HepG2 (cell line): ENCODE data around the gene ZBTB20. TPM values are rescaled to one million over a fixed set of nuclear protein-coding genes. Genes with fewer than 3 reads are reported as not detected.
A peak's percentile ranks its signal among the peaks of the same experiment; 100 is the strongest.

ENCODE experiments used
- ATAC-seq: fragments of 200-7000 bp; cut with Tn5 transposase; 3 replicates; pipeline ENCODE4 v1.9.1; 2020; ENCODE audit warnings: mild to moderate bottlenecking, moderate library complexity
- BruUV-seq: library from RNA; stranded (reverse); fragments of 400-500 nt; replicated peaks from 2 replicates; lab custom pipeline; 2021; lab: Mats Ljungman, UMichigan
- CTCF ChIA-PET: fragments of 300-600 bp; formaldehyde crosslinking; extraction: SDS; loops from one replicate; lab custom pipeline; 2021; ENCODE audit warnings: low total read pairs, inconsistent platforms, low intra/inter-chr PET ratio; lab: Yijun Ruan, JAX
- POLR2A ChIA-PET: fragments of 350-600 bp; sonication (Branson Sonifier 250); formaldehyde crosslinking; loops from one replicate; lab custom pipeline; 2020; ENCODE audit warnings: antibody characterized with exemption, inconsistent platforms; lab: Yijun Ruan, JAX
- DNase-seq: peaks from one replicate; pipeline ENCODE4 v3.0.0-alpha.2; 2015; ENCODE audit warnings: low spot score
- FAIRE-seq: peaks from 3 replicates; lab custom pipeline; 2011; peaks lifted over from hg19 to GRCh38; lab: Jason Lieb, UNC
- H2AFZ ChIP-seq: one replicate; pipeline ENCODE4 v1.6.1; 2011; ENCODE audit warnings: low read length, inconsistent platforms
- H3K27ac ChIP-seq: fragments of 300-600 bp; 3 replicates; pipeline ENCODE4 v1.8.0; 2011; ENCODE audit warnings: mixed run types, mild to moderate bottlenecking, mixed read lengths, low read length, inconsistent platforms; ENCODE audit not compliant: insufficient read depth; ENCODE audit errors: extremely low read length
- H3K27me3 ChIP-seq, 2 experiments: fragments of 200-600 bp in 1 of 2; 2 replicates in 1 of 2; 3 replicates in 1 of 2; pipeline versions ENCODE4 v1.6.0 to v1.8.0; 2011; ENCODE audit warnings: low read length in 2 of 2, mild to moderate bottlenecking in 2 of 2, moderate library complexity in 2 of 2, inconsistent platforms in 1 of 2; ENCODE audit not compliant: insufficient read depth in 2 of 2, control insufficient read depth in 1 of 2
- H3K36me3 ChIP-seq, 2 experiments: fragments of 200-600 bp in 1 of 2; replicated peaks in 1 of 2; 2 replicates in 1 of 2; 3 replicates in 1 of 2; pipeline versions ENCODE4 v1.5.1 to v1.8.0; 2011; ENCODE audit warnings: low read length in 2 of 2, inconsistent platforms in 1 of 2; ENCODE audit not compliant: insufficient read depth in 2 of 2, control insufficient read depth in 1 of 2
- H3K4me1 ChIP-seq: 2 replicates; pipeline ENCODE4 v1.5.1; 2012; ENCODE audit warnings: low read length, inconsistent platforms; ENCODE audit not compliant: insufficient read depth
- H3K4me2 ChIP-seq: 2 replicates; pipeline ENCODE4 v1.6.0; 2011; ENCODE audit warnings: low read depth, low read length, inconsistent platforms
- H3K4me3 ChIP-seq, 3 experiments: fragments of 200-600 bp in 1 of 3; sonication (generic), shearing (Covaris generic) in 1 of 3; replicated peaks in 1 of 3; 2 replicates each; pipeline ENCODE4 v1.5.1; 2011 to 2016; ENCODE audit warnings: low read length in 3 of 3, inconsistent platforms in 2 of 3, low read depth in 2 of 3, mild to moderate bottlenecking in 2 of 3, control low read depth in 1 of 3, mixed read lengths in 1 of 3; ENCODE audit not compliant: insufficient read depth in 1 of 3
- H3K79me2 ChIP-seq: one replicate; pipeline ENCODE4 v1.6.1; 2011; ENCODE audit warnings: low read length, inconsistent platforms; ENCODE audit not compliant: insufficient read depth
- H3K9ac ChIP-seq: 2 replicates; pipeline ENCODE4 v1.6.0; 2011; ENCODE audit warnings: mild to moderate bottlenecking, low read depth, low read length, inconsistent platforms; ENCODE audit not compliant: insufficient read depth
- H3K9me3 ChIP-seq: 2 replicates; pipeline ENCODE4 v1.5.1; 2012; ENCODE audit warnings: mild to moderate bottlenecking, low read length
- H4K20me1 ChIP-seq: 2 replicates; pipeline ENCODE4 v1.6.0; 2011; ENCODE audit warnings: inconsistent platforms, mild to moderate bottlenecking, low read length, moderate library complexity; ENCODE audit not compliant: insufficient read depth
- HNF4G ChIP-seq, 2 experiments: sonication (generic) in 1 of 2; formaldehyde crosslinking in 1 of 2; IDR thresholded peaks; 2 replicates each; pipeline versions ENCODE4 v1.4.0 to v1.6.1; 2011 to 2020; ENCODE audit warnings: borderline replicate concordance in 2 of 2, low read depth in 2 of 2, mild to moderate bottlenecking in 2 of 2, low read length in 1 of 2, missing genetic modification reagents in 1 of 2, moderate library complexity in 1 of 2
- HNRNPK ChIP-seq: fragments of 200-400 bp; formaldehyde crosslinking; IDR thresholded peaks from 2 replicates; pipeline ENCODE4 v1.6.1; 2018; ENCODE audit warnings: low read length, low read depth, moderate library complexity, mild to moderate bottlenecking; ENCODE audit not compliant: poor library complexity, severe bottlenecking
- MAFG ChIP-seq: sonication (generic); formaldehyde crosslinking; IDR thresholded peaks from 2 replicates; pipeline ENCODE4 v1.5.1; 2020; ENCODE audit warnings: mild to moderate bottlenecking, missing genetic modification reagents
- MED13 ChIP-seq: sonication (generic); formaldehyde crosslinking; IDR thresholded peaks from 2 replicates; pipeline ENCODE4 v1.5.0; 2020; ENCODE audit warnings: missing genetic modification reagents
- PBX3 ChIP-seq: sonication (generic); formaldehyde crosslinking; IDR thresholded peaks from 2 replicates; pipeline ENCODE4 v1.8.1; 2023; ENCODE audit warnings: missing genetic modification reagents, inconsistent platforms, borderline replicate concordance
- PCBP1 ChIP-seq: fragments of 200-400 bp; formaldehyde crosslinking; IDR thresholded peaks from 2 replicates; pipeline ENCODE4 v1.6.1; 2017; ENCODE audit warnings: mild to moderate bottlenecking, low read depth, low read length, borderline replicate concordance
- PCBP2 ChIP-seq: fragments of 200-400 bp; formaldehyde crosslinking; optimal IDR thresholded peaks from 2 replicates; pipeline ENCODE3; 2018; ENCODE audit warnings: low read length, low read depth; ENCODE audit not compliant: poor library complexity, severe bottlenecking
- SKI ChIP-seq: fragments of 450-650 bp; IDR thresholded peaks from one replicate; pipeline ENCODE4 v1.6.1; 2018; ENCODE audit warnings: mild to moderate bottlenecking; ENCODE audit not compliant: partially characterized antibody
- SMAD3 ChIP-seq: sonication (generic); formaldehyde crosslinking; IDR thresholded peaks from 2 replicates; pipeline ENCODE4 v1.4.0; 2020; ENCODE audit warnings: missing genetic modification reagents
- SRSF9 ChIP-seq: fragments of 200-400 bp; formaldehyde crosslinking; IDR thresholded peaks from 2 replicates; pipeline ENCODE4 v1.6.1; 2018; ENCODE audit warnings: borderline replicate concordance, mild to moderate bottlenecking, low read depth, low read length; ENCODE audit not compliant: insufficient read depth, poor library complexity, severe bottlenecking
- TOPORS ChIP-seq: sonication (generic); formaldehyde crosslinking; IDR thresholded peaks from 2 replicates; pipeline ENCODE4 v1.8.0; 2023; ENCODE audit warnings: mild to moderate bottlenecking, missing genetic modification reagents
- ZNF382 ChIP-seq: sonication (generic); formaldehyde crosslinking; IDR thresholded peaks from 2 replicates; pipeline ENCODE4 v1.5.0; 2020; ENCODE audit warnings: missing genetic modification reagents, mild to moderate bottlenecking, borderline replicate concordance
- ZNF562 ChIP-seq: sonication (generic); formaldehyde crosslinking; IDR thresholded peaks from 2 replicates; pipeline ENCODE4 v1.8.0; 2022; ENCODE audit warnings: missing genetic modification reagents, borderline replicate concordance
- WGBS: methylation state at CpG from one replicate; pipeline ENCODE4 v1.1.6; 2017; ENCODE audit warnings: low lambda C conversion rate; 5-methylcytosine and 5-hydroxymethylcytosine counted together
- in situ Hi-C: cut with HindIII; loops from 2 replicates; pipeline ENCODE4 v1.10.0; 2017; ENCODE audit warnings: low pct_unique_long_range_greater_than_20kb; ENCODE audit not compliant: extremely low pct_ligation_motif_present
- intact Hi-C: fragments of 100-400 bp; cut with micrococcal nuclease; formaldehyde crosslinking; loops from one replicate; pipeline ENCODE4 v1.10.0; 2022; ENCODE audit not compliant: unreplicated experiment
- polyA plus RNA-seq, 8 experiments: library from polyadenylated mRNA; depleted of rRNA in 3 of 8; stranded (reverse) in 7 of 8; unstranded in 1 of 8; fragments of >200 nt; fragmentation: Illumina TruSeq in 4 of 8; extraction: Trizol in 4 of 8; gene quantifications; 2 replicates each; pipeline versions ENCODE4 v1.2.1 to v1.2.3, GENCODE V29; 2011 to 2016; ENCODE audit warnings: low read depth in 4 of 8, missing spikeins in 1 of 8, mixed read lengths in 1 of 8; ENCODE audit not compliant: insufficient read depth in 1 of 8
- total RNA-seq, 5 experiments: library from RNA; depleted of rRNA; stranded (reverse); fragments of >200 nt; fragmentation: Illumina TruSeq; extraction: Trizol; gene quantifications; 2 replicates each; pipeline ENCODE4 v1.2.3, GENCODE V29; 2016; ENCODE audit warnings: low read depth in 1 of 5

The ZBTB20 gene
- total and polyA plus RNA-seq, 2 of the 13 experiments (the other 11 are each of a cell fraction or from before 2014, with no cell fraction given) = 1.9 to 8.8 TPM

- BruUV-seq = no TSS peak
- TF ChIP-seq SRSF9 = peak; percentile 19
- peak; percentile 97 for TF ChIP-seq HNRNPK
- peak; percentile 94 for TF ChIP-seq PCBP2
- TF ChIP-seq MAFG (CRISPR knock-in tag) = no peak
- no peak for TF ChIP-seq ZNF562
- TF ChIP-seq PCBP1 = 0 out of 2 replicates have a peak, but pooled peaks have one; percentile 73
- no peak for FAIRE-seq
These were observed 148.0 kb downstream of the ZBTB20 start for GRCh38 chr3:114998971-114999579.

GRCh38 chr3:114994554-114995341, 152.3 kb downstream of the ZBTB20 start:
- Histone ChIP-seq H3K4me3 (no peak overlapping the region), H3K9me3 (no peaks in the 10 kb centered on the region), H3K27me3 (no peaks in the 10 kb centered on the region), H3K79me2 (no peaks in the 10 kb centered on the region), H3K4me1 (no peaks in the 10 kb centered on the region), H2AFZ (no peak overlapping the region), H3K9ac (no peak overlapping the region), H3K36me3 (no peaks in the 10 kb centered on the region), H3K4me2 (no peak overlapping the region), H4K20me1 (no peaks in the 10 kb centered on the region), H3K27ac (no peak overlapping the region)
- in situ Hi-C loops (no loop called here), intact Hi-C loops (no loop called here)
- ChIA-PET POLR2A (no interaction called here), CTCF (no interaction called here)
- 45% methylated on average over 6 of the region's 6 CpGs for WGBS
- FAIRE-seq (no peak), DNase-seq (no peak), ATAC-seq (no peak)
- TF ChIP-seq SMAD3 (CRISPR knock-in tag) (no peak), PBX3 (CRISPR knock-in tag) (no peak), TOPORS (CRISPR knock-in tag) (no peak), ZNF382 (no peak), SKI (no peak), MED13 (CRISPR knock-in tag) (no peak), HNRNPK (no peak), HNF4G (IDR thresholded peaks at IDR 0.05; ENCODE audit: borderline replicate concordance, low read depth, low read length) (no peak), HNF4G (CRISPR knock-in tag; IDR thresholded peaks at IDR 0.05; ENCODE audit: borderline replicate concordance, low read depth) (no peak)
- BruUV-seq = no TSS peak

More at GRCh38 chr3:114998971-114999579, 148.0 kb downstream of the ZBTB20 start:
- Histone ChIP-seq H3K9ac (no peak overlapping the region), H3K27me3 (no peaks in the 10 kb centered on the region), H3K27ac (no peak overlapping the region), H4K20me1 (0 out of 2 replicates have a peak, but pooled peaks cover 2% of the 10 kb centered on the region), H3K79me2 (no peaks in the 10 kb centered on the region), H3K4me3 (no peak overlapping the region), H2AFZ (no peak overlapping the region), H3K9me3 (no peaks in the 10 kb centered on the region), H3K4me1 (no peaks in the 10 kb centered on the region), H3K4me2 (no peak overlapping the region), H3K36me3 (no peaks in the 10 kb centered on the region)
- intact Hi-C loops = no loop called here
- CTCF ChIA-PET = no interaction called here
- in situ Hi-C loops = no loop called here
- POLR2A ChIA-PET = no interaction called here
- ATAC-seq (no peak), DNase-seq (no peak)
- WGBS = 34% methylated on average over 2 of the region's 2 CpGs
